GM21529 (cell line): ENCODE measurements around the gene RBFOX2.

Experiments
- ATAC-seq: cut with Tn5 transposase; IDR thresholded peaks from one replicate; pipeline ENCODE4 v1.9.1; 2021; ENCODE audit not compliant: unreplicated experiment

Gene RBFOX2

GRCh38 chr22:35904752-35905151 lies 123.9 kb downstream of the RBFOX2 start:
- ATAC-seq = no peak

GRCh38 chr22:35904336-35904692 lies 124.3 kb downstream of the RBFOX2 start:
- ATAC-seq = no peak

GRCh38 chr22:35903571-35904335 lies 124.9 kb downstream of the RBFOX2 start:
- no peak for ATAC-seq

GRCh38 chr22:35900483-35901168 lies 128.0 kb downstream of the RBFOX2 start:
- no peak for ATAC-seq

- no peak for ATAC-seq
These were observed 128.9 kb downstream of the RBFOX2 start for GRCh38 chr22:35899736-35900135.

- ATAC-seq = no peak
These were observed 132.4 kb downstream of the RBFOX2 start for GRCh38 chr22:35896111-35896705.

GRCh38 chr22:35894937-35895708 lies 133.5 kb downstream of the RBFOX2 start:
- ATAC-seq = no peak

GRCh38 chr22:35894464-35894878 lies 134.2 kb downstream of the RBFOX2 start:
- no peak for ATAC-seq

- no peak for ATAC-seq
These were observed 134.9 kb downstream of the RBFOX2 start for GRCh38 chr22:35893698-35894097.

GRCh38 chr22:35892192-35892591 lies 136.4 kb downstream of the RBFOX2 start:
- no peak for ATAC-seq

GRCh38 chr22:35891442-35891841 lies 137.2 kb downstream of the RBFOX2 start:
- ATAC-seq = no peak

GRCh38 chr22:35889071-35889470 lies 139.6 kb downstream of the RBFOX2 start:
- no peak for ATAC-seq

- no peak for ATAC-seq
These were observed 140.3 kb downstream of the RBFOX2 start for GRCh38 chr22:35888181-35888870.

- ATAC-seq = no peak
These were observed 141.2 kb downstream of the RBFOX2 start for GRCh38 chr22:35887296-35887875.

GRCh38 chr22:35886309-35886708 lies 142.3 kb downstream of the RBFOX2 start:
- no peak for ATAC-seq

- no peak for ATAC-seq
These were observed 144.1 kb downstream of the RBFOX2 start for GRCh38 chr22:35884529-35884928.

- no peak for ATAC-seq
These were observed 145.5 kb downstream of the RBFOX2 start for GRCh38 chr22:35883031-35883620.

GRCh38 chr22:35882211-35883030 lies 146.2 kb downstream of the RBFOX2 start:
- ATAC-seq = no peak

- no peak for ATAC-seq
These were observed 149.3 kb downstream of the RBFOX2 start for GRCh38 chr22:35879351-35879750.
